ENCODE results near the gene ARHGEF10L. TPM values are rescaled to one million over a fixed set of nuclear protein-coding genes. Genes with fewer than 3 reads are reported as not detected.

Gene ARHGEF10L
- total RNA-seq, 1 donor from 2014 or later, result 16.7 TPM

DNA sequence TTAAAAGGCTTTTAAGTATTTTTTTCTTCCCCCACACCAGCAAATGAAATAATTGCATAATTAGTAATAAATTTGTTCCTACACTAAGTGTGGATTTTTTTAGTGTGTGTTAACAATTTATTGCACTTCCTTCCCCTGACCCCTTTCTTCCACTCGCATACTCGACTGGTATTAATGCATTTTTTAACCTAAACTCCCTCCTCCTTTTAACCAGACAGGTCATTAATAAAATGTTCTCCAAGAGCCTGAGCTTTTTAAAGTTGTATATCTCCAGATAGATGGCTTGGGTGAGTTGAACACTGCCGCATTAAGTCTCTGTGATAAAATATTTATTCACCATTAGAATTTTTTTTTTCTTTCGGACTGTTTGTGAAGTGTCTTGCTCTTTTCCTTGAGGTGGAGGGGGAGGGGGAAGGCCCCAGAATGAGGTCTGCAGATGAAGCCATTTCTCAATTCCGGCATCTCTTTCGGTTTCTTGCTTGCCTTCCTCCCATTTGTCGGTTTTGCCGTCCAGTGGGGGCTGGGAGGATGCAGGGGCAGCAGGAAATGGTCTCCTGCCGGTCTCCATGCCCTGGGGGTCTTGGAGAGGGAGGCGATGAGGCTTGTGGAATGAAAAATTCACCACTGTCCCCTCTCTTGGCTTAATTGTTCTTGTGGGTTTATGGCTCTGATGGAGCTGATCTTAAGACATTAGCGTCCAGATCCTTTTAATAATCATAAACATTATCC lies 151.6 kb downstream of the ARHGEF10L start:
- Histone ChIP-seq H3K27ac (ENCODE audit: low read depth, low read length) (no peak overlapping the region), H3K4me1 (ENCODE audit: control insufficient read depth in 3 of 3, insufficient read depth in 3 of 3, low read length in 3 of 3) (peaks cover 14 to 22% (median 15%) of the 10 kb centered on the region in 3 donors), H3K9me3 (ENCODE audit: control insufficient read depth in 3 of 3, low read length in 3 of 3) (no peaks in the 10 kb centered on the region), H3K9ac (ENCODE audit: low read depth in 1 of 3, low read length in 3 of 3) (no peak overlapping the region), H3K27me3 (ENCODE audit: control insufficient read depth in 3 of 3, insufficient read depth in 3 of 3, low read length in 3 of 3) (no peaks in the 10 kb centered on the region), H3K4me3 (ENCODE audit: low read length in 3 of 3) (no peak overlapping the region), H3K36me3 (ENCODE audit: control insufficient read depth in 3 of 3, insufficient read depth in 3 of 3, low read length in 3 of 3) (peaks cover 44 to 64% (median 56%) of the 10 kb centered on the region in 3 donors)

DNA sequence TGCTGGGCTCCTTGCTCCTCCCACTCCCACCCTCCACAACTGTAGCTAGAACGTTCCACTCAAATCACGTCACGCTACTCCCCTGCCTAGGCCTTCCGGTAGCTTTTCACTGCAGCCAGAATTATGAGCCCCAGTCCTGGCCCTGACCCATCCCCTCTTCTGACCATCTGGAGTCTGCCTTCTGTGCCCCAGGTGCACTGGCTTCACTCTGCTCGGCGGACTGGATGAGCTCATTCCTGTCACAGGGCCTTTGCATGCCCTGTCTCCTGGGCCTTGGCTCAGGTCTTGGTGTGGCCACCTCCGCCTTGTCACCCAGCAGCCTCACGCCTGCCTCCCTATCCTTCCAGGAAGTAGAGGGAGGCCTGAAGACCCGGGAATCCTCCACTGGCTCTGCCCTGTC lies 153.1 kb downstream of the ARHGEF10L start:
- Histone ChIP-seq H3K9me3 (ENCODE audit: control insufficient read depth in 3 of 3, low read length in 3 of 3) (no peaks in the 10 kb centered on the region), H3K27ac (ENCODE audit: low read depth, low read length) (no peak overlapping the region), H3K27me3 (ENCODE audit: control insufficient read depth in 3 of 3, insufficient read depth in 3 of 3, low read length in 3 of 3) (no peaks in the 10 kb centered on the region), H3K4me3 (ENCODE audit: low read length in 3 of 3) (no peak overlapping the region), H3K4me1 (ENCODE audit: control insufficient read depth in 3 of 3, insufficient read depth in 3 of 3, low read length in 3 of 3) (peaks cover 4 to 13% (median 8%) of the 10 kb centered on the region in 3 donors), H3K36me3 (ENCODE audit: control insufficient read depth in 3 of 3, insufficient read depth in 3 of 3, low read length in 3 of 3) (peaks cover 50 to 61% (median 59%) of the 10 kb centered on the region in 3 donors), H3K9ac (ENCODE audit: low read depth in 1 of 3, low read length in 3 of 3) (no peak overlapping the region)

- no peak overlapping the region for H3K4me3 ChIP-seq (ENCODE audit: low read length in 3 of 3)
- no peaks in the 10 kb centered on the region for H3K27me3 ChIP-seq (ENCODE audit: control insufficient read depth in 3 of 3, insufficient read depth in 3 of 3, low read length in 3 of 3)
- H3K9me3 ChIP-seq (ENCODE audit: control insufficient read depth in 3 of 3, low read length in 3 of 3), result no peaks in the 10 kb centered on the region
- H3K9ac ChIP-seq (ENCODE audit: low read depth in 1 of 3, low read length in 3 of 3), result no peak overlapping the region
- peaks cover 3 to 4% (median 4%) of the 10 kb centered on the region in 3 donors for H3K4me1 ChIP-seq (ENCODE audit: control insufficient read depth in 3 of 3, insufficient read depth in 3 of 3, low read length in 3 of 3)
- peaks cover 35 to 43% (median 40%) of the 10 kb centered on the region in 3 donors for H3K36me3 ChIP-seq (ENCODE audit: control insufficient read depth in 3 of 3, insufficient read depth in 3 of 3, low read length in 3 of 3)
- H3K27ac ChIP-seq (ENCODE audit: low read depth, low read length), result no peak overlapping the region
Measured at GRCh38 chr1:17696417-17697301, 157.2 kb downstream of the ARHGEF10L start.

DNA sequence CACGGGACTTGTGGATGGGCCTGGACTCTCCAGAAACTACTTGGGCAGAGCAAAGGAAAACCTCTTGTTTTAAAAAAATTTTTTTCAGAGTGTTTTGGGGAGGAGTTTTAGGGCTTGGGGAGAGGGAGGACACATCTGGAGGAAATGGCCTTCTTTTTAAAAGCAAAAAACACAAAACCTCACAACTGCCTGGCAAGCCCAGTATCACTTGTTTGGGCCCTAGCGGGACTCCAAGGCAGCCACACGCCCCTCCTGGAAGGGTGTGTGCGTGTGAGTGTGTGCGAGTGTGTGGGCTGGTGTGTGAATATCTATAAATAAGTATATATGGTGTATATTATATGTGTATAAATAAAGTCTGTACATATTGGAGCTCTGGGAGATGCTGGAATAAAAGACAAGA lies 158.0 kb downstream of the ARHGEF10L start:
- peaks cover 3 to 4% (median 4%) of the 10 kb centered on the region in 3 donors for H3K4me1 ChIP-seq (ENCODE audit: control insufficient read depth in 3 of 3, insufficient read depth in 3 of 3, low read length in 3 of 3)
- H3K36me3 ChIP-seq (ENCODE audit: control insufficient read depth in 3 of 3, insufficient read depth in 3 of 3, low read length in 3 of 3), result peaks cover 32 to 36% (median 35%) of the 10 kb centered on the region in 3 donors
- H3K9ac ChIP-seq (ENCODE audit: low read depth in 1 of 3, low read length in 3 of 3), result no peak overlapping the region
- H3K27me3 ChIP-seq (ENCODE audit: control insufficient read depth in 3 of 3, insufficient read depth in 3 of 3, low read length in 3 of 3), result no peaks in the 10 kb centered on the region
- H3K4me3 ChIP-seq (ENCODE audit: low read length in 3 of 3), result no peak overlapping the region
- no peak overlapping the region for H3K27ac ChIP-seq (ENCODE audit: low read depth, low read length)
- no peaks in the 10 kb centered on the region for H3K9me3 ChIP-seq (ENCODE audit: control insufficient read depth in 3 of 3, low read length in 3 of 3)

DNA sequence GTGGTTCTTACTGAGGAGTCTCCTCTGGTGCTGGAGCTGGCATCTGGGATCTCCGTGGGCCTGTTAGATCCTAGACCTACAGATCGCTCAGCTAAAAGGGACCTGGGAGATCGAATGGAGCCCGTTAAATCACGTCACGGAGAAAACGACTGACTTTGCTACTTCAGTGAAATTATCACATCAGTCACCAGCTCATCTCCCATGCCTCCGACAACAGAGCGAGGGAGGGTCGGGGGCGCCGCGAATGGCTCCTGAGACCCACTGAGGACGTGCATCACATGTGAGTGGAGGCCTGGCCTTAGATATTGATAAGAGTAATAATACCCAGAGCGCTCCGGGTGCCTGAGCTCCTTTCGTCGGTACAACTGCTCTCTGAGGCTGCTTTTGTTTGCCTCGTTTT lies 160.1 kb downstream of the ARHGEF10L start:
- H3K27ac ChIP-seq (ENCODE audit: low read depth, low read length), result no peak overlapping the region
- H3K4me3 ChIP-seq (ENCODE audit: low read length in 3 of 3), result no peak overlapping the region
- H3K27me3 ChIP-seq (ENCODE audit: control insufficient read depth in 3 of 3, insufficient read depth in 3 of 3, low read length in 3 of 3), result no peaks in the 10 kb centered on the region
- H3K9me3 ChIP-seq (ENCODE audit: control insufficient read depth in 3 of 3, low read length in 3 of 3), result no peaks in the 10 kb centered on the region
- H3K9ac ChIP-seq (ENCODE audit: low read depth in 1 of 3, low read length in 3 of 3), result no peak overlapping the region
- peaks cover 3 to 4% (median 4%) of the 10 kb centered on the region in 3 donors for H3K4me1 ChIP-seq (ENCODE audit: control insufficient read depth in 3 of 3, insufficient read depth in 3 of 3, low read length in 3 of 3)
- peaks cover 16 to 19% (median 19%) of the 10 kb centered on the region in 3 donors for H3K36me3 ChIP-seq (ENCODE audit: control insufficient read depth in 3 of 3, insufficient read depth in 3 of 3, low read length in 3 of 3)

- Histone ChIP-seq H3K27me3 (ENCODE audit: control insufficient read depth in 3 of 3, insufficient read depth in 3 of 3, low read length in 3 of 3) (peaks cover 0 to 2% (median 0%) of the 10 kb centered on the region in 3 donors), H3K4me3 (ENCODE audit: low read length in 3 of 3) (no peak overlapping the region), H3K9ac (ENCODE audit: low read depth in 1 of 3, low read length in 3 of 3) (no peak overlapping the region), H3K9me3 (ENCODE audit: control insufficient read depth in 3 of 3, low read length in 3 of 3) (no peaks in the 10 kb centered on the region), H3K27ac (ENCODE audit: low read depth, low read length) (no peak overlapping the region), H3K36me3 (ENCODE audit: control insufficient read depth in 3 of 3, insufficient read depth in 3 of 3, low read length in 3 of 3) (peaks cover 5 to 10% (median 10%) of the 10 kb centered on the region in 3 donors), H3K4me1 (ENCODE audit: control insufficient read depth in 3 of 3, insufficient read depth in 3 of 3, low read length in 3 of 3) (peaks cover 2 to 3% (median 3%) of the 10 kb centered on the region in 3 donors)
Measured at GRCh38 chr1:17700945-17701810, 161.7 kb downstream of the ARHGEF10L start.

DNA sequence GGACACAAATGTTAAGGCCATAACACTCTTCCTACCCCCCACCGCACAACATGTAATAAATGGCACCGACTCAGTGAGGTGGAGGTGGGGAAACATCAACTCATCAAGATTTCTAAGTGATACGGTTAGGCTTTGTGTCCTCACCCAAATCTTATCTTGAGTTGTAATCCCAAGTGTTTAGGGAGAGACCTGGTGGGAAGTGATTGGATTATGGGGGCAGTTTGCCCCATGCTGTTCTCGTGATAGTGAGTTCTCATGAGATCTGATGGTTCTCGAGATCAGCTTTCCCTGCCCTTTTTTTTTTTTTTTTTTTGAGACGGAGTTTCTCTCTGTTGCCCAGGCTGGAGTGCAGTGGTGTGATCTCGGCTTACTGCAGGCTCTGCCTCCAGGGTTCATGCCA lies 164.7 kb downstream of the ARHGEF10L start:
- Histone ChIP-seq H3K9ac (ENCODE audit: low read depth in 1 of 3, low read length in 3 of 3) (no peak overlapping the region), H3K27me3 (ENCODE audit: control insufficient read depth in 3 of 3, insufficient read depth in 3 of 3, low read length in 3 of 3) (peaks cover 0 to 2% (median 0%) of the 10 kb centered on the region in 3 donors), H3K9me3 (ENCODE audit: control insufficient read depth in 3 of 3, low read length in 3 of 3) (no peaks in the 10 kb centered on the region), H3K4me1 (ENCODE audit: control insufficient read depth in 3 of 3, insufficient read depth in 3 of 3, low read length in 3 of 3) (no peaks in the 10 kb centered on the region), H3K4me3 (ENCODE audit: low read length in 3 of 3) (no peak overlapping the region), H3K27ac (ENCODE audit: low read depth, low read length) (no peak overlapping the region), H3K36me3 (ENCODE audit: control insufficient read depth in 3 of 3, insufficient read depth in 3 of 3, low read length in 3 of 3) (no peaks in the 10 kb centered on the region)

DNA sequence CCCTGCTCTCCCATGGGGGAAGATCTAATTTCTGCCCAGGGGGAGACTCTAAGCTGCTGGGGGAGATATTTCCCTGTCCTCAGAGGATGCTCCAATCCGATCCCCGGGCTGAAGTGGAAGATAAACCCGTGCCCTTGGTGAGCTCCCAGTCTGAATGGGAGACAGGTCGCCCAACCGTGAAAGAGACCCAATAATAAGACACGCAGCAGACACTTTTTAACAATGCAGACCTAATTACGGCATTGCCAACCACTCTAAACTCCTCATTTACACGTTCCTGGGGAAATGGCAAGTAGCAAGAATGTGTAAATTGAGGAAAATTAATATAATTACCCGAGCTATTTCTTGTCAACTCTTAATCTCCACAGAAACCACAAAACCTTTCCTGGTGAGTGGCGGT lies 166.9 kb downstream of the ARHGEF10L start:
- Histone ChIP-seq H3K9me3 (ENCODE audit: control insufficient read depth in 3 of 3, low read length in 3 of 3) (no peaks in the 10 kb centered on the region), H3K27ac (ENCODE audit: low read depth, low read length) (no peak overlapping the region), H3K36me3 (ENCODE audit: control insufficient read depth in 3 of 3, insufficient read depth in 3 of 3, low read length in 3 of 3) (no peaks in the 10 kb centered on the region), H3K9ac (ENCODE audit: low read depth in 1 of 3, low read length in 3 of 3) (no peak overlapping the region), H3K4me3 (ENCODE audit: low read length in 3 of 3) (no peak overlapping the region), H3K4me1 (ENCODE audit: control insufficient read depth in 3 of 3, insufficient read depth in 3 of 3, low read length in 3 of 3) (no peaks in the 10 kb centered on the region), H3K27me3 (ENCODE audit: control insufficient read depth in 3 of 3, insufficient read depth in 3 of 3, low read length in 3 of 3) (peaks cover 0 to 2% (median 2%) of the 10 kb centered on the region in 3 donors)

DNA sequence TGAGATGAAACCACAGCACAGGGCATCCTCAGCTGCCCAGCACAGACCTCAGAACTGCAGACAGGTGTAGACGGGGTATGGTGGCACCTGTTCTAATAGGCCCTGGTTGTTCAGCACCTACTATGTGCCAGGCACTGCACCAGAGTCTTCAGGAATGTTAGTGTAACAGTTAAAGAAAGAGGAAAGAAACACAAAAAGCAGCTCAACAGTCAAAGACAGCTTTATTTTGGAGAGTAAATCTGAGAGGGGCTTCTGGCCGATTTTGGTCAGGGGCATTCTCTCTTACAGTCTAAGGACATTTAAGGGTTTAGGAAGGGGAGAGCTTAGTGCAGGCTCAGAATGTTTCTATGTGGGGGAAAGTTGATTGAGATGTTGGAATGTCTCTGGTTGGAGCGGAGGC lies 170.5 kb downstream of the ARHGEF10L start:
- H3K9me3 ChIP-seq (ENCODE audit: control insufficient read depth in 3 of 3, low read length in 3 of 3), result no peaks in the 10 kb centered on the region
- no peaks in the 10 kb centered on the region for H3K36me3 ChIP-seq (ENCODE audit: control insufficient read depth in 3 of 3, insufficient read depth in 3 of 3, low read length in 3 of 3)
- peaks cover 0 to 8% (median 2%) of the 10 kb centered on the region in 3 donors for H3K27me3 ChIP-seq (ENCODE audit: control insufficient read depth in 3 of 3, insufficient read depth in 3 of 3, low read length in 3 of 3)
- H3K4me1 ChIP-seq (ENCODE audit: control insufficient read depth in 3 of 3, insufficient read depth in 3 of 3, low read length in 3 of 3), result no peaks in the 10 kb centered on the region
- no peak overlapping the region for H3K27ac ChIP-seq (ENCODE audit: low read depth, low read length)
- H3K4me3 ChIP-seq (ENCODE audit: low read length in 3 of 3), result no peak overlapping the region
- no peak overlapping the region for H3K9ac ChIP-seq (ENCODE audit: low read depth in 1 of 3, low read length in 3 of 3)
